Keratinocyte (primary cell): ENCODE data around the gene RCAN3.

Source experiments
- EZH2 ChIP-seq: IDR thresholded peaks from one replicate; pipeline ENCODE4 v1.6.1; 2012; ENCODE audit warnings: inconsistent platforms, mild to moderate bottlenecking, low read length, moderate library complexity
- TF ChIP-seq, protein P1 (sequence below), 3 experiments: IDR thresholded peaks in 1 of 3; conservative IDR thresholded peaks in 1 of 3; optimal IDR thresholded peaks in 1 of 3; 2 replicates in 2 of 3; 3 replicates in 1 of 3; pipeline versions ENCODE3 to v1.5.1; 2011; ENCODE audit warnings: low read length in 3 of 3, mild to moderate bottlenecking in 3 of 3, moderate library complexity in 2 of 3, control low read depth in 1 of 3, inconsistent platforms in 1 of 3; ENCODE audit not compliant: insufficient read depth in 2 of 3; ENCODE audit errors: extremely low read depth in 1 of 3

DNA sequence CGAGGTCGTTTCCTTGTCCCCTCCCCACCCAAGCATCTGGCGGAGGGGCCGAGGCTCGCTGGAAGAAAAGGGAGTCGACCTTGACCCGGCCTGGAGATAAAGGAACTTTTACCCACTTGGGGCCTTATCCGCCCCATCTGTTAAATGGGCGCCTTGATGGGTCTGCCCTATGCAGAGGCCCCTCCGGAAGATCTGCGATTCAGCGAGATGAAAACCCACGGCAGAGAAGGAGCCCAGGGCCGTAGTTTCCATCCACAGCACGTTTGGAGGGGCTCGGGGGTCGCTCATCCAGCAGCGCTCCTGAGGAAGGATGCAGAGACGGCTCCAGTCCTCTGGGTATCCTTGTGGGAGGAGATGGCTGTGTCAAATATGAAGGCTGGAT, 53.8 kb downstream of the RCAN3 start:
- TF ChIP-seq, protein P1, sequence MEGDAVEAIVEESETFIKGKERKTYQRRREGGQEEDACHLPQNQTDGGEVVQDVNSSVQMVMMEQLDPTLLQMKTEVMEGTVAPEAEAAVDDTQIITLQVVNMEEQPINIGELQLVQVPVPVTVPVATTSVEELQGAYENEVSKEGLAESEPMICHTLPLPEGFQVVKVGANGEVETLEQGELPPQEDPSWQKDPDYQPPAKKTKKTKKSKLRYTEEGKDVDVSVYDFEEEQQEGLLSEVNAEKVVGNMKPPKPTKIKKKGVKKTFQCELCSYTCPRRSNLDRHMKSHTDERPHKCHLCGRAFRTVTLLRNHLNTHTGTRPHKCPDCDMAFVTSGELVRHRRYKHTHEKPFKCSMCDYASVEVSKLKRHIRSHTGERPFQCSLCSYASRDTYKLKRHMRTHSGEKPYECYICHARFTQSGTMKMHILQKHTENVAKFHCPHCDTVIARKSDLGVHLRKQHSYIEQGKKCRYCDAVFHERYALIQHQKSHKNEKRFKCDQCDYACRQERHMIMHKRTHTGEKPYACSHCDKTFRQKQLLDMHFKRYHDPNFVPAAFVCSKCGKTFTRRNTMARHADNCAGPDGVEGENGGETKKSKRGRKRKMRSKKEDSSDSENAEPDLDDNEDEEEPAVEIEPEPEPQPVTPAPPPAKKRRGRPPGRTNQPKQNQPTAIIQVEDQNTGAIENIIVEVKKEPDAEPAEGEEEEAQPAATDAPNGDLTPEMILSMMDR (optimal IDR thresholded peaks at IDR 0.05 in 1 of 3, IDR thresholded peaks at IDR 0.05 in 1 of 3, conservative IDR thresholded peaks at IDR 0.05 in 1 of 3; ENCODE audit: extremely low read depth in 1 of 3, insufficient read depth in 2 of 3, low read length in 3 of 3), result no peak
- TF ChIP-seq EZH2, result no peak
